Tongue (tissue), 2 donors: ENCODE results near the gene GPR25. TPM values are rescaled to one million over a fixed set of nuclear protein-coding genes. Genes with fewer than 3 reads are reported as not detected.
A peak's percentile ranks its signal among the peaks of the same experiment; 100 is the strongest.
"Not testable (repeated sequence)": the region's sequence is repeated elsewhere in the genome, so short reads cannot be mapped to it uniquely, and the experiment has no call there.

Experiments used
- DNase-seq: peaks from one replicate; pipeline ENCODE4 v3.0.0-alpha.2; 2015
- total RNA-seq: library from RNA; depleted of rRNA; stranded (reverse); fragments of >200 nt; gene quantifications from one replicate; pipeline ENCODE4 v1.2.3, GENCODE V29; 2014

Gene GPR25
- total RNA-seq, 1 donor from 2014 or later = not detected

DNA sequence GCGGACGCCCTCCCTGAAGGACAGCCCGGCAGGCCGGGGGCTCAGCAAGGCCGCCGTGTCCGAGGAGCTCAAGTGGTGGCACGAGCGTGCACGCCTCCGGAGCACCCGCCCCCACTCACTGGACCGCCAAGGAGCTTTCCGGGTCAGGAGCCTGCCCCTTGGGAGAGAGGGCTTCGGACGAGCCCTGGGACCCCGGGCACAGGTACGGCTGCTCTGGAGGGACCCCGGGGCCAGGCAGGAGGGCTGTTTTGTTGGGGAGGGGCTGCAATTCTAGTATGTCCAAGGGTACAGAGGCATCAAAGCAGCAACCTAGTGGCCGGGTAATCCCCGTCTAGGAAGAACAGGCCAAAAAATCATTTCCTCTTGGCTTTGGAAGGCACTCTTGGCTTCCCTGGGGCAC, 39.2 kb downstream of the GPR25 start:
- DNase-seq = not testable (repeated sequence)

DNA sequence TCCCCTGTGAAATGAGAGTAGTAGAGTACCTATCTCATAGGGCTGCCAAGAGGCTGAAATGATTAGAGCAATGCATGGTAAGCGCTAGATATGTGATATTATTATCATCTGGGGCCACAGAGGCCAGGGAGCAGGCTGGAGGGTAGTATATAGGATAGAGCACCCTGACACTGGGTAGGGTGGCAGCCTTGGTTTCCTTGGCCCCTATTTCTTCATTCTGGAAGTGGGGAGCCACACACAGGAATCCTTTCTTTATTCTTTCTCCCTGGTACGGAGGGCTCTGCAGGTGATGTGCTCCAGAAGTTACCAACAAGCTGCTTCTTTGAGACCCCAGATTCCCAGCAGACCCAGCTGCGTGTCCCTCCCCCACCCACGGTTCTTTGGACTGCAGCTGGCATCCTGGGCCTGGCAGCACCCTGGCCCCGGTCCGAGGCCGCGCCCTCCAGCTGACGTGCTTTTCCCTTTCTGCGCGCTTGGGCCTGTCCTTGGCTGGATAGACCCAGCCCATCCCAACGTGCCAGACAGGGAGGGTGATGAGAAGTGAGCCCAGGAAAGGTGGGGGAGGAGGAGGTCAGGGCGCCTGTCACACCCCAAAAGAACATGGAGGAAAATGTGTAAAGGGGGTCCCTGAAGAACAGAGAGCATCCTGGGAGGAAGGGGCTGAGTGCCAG, 40.1 kb downstream of the GPR25 start:
- no peak for DNase-seq

- no peak for DNase-seq
Measured at GRCh38 chr1:200916152-200916551, 43.4 kb downstream of the GPR25 start.

DNA sequence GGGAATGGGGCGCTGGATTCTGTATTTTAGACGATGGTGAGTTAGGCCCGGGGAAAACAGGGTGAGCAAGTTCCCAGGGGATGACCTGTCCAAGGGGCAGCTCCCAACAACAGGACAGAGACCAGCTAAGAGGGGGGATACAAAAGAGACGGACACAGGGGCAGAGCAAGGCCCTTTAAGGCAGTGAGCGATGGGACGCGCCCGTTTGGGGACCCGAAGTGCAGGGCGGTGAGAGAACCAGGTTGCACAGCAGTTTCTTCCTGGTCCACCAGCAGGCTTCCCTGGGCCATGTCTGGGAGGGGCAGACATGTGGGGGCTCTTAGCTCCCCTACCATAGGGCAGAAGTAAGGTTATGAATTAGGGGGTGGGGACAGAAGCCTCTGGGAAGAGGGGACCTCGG, 43.9 kb downstream of the GPR25 start:
- no peak for DNase-seq

DNA sequence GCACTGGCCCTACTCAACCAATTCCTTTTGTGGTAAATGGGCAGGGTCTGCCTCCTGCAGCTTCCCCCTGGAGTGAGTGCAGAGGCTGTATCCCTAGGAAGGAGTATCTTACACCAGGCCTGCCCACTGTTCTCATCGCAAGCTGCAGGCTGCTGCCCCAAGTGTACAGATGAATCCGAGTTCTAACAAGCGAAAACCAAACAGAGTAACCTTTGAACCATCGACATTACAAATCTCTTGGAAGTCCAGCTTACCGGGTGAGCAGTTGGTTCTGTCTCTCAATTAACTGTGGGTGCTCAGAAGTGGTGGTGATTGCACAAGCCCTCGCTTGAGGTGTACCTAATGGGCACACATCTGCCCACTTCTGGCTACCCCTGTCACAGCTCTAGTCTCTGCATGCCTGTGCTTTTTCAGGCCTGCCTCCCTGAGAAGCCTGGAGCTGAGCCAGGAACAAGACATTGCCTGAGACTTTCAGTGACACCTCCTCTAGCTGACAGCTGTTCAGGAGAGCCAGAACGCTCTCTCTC, 44.6 kb downstream of the GPR25 start:
- peak; percentile 85 for DNase-seq

DNA sequence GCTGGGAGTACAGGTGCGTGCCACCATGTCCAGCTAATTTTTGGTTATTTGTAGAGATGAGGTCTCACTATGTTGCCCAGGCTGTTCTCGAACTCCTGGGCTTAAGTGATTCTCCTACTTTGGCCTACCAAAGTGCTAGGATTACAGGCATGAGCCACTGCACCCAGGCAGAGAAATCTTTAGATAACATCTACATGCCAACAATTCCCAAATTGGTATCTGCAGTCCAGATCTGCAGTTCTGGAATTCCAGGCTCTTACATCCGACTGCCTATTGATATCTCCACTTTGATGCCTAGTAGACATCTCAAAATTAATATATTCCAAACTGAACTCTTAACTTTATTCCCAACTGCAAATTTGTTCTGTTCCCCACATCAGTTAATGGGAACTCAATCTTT, 45.2 kb downstream of the GPR25 start:
- DNase-seq = no peak

- no peak for DNase-seq
Measured at GRCh38 chr1:200919386-200919785, 46.6 kb downstream of the GPR25 start.

- DNase-seq = no peak
Measured at GRCh38 chr1:200921571-200922110, 48.9 kb downstream of the GPR25 start.

- no peak for DNase-seq
Measured at GRCh38 chr1:200922406-200922805, 49.6 kb downstream of the GPR25 start.

- DNase-seq = no peak
Measured at GRCh38 chr1:200923601-200924000, 50.8 kb downstream of the GPR25 start.

Other genes with a start within 250 kb of the GPR25 start
- 29.0 TPM for gene DDX59, start 203.1 kb upstream of the GPR25 start, total RNA-seq
- 53.6 TPM for gene CAMSAP2, start 134.1 kb upstream of the GPR25 start, total RNA-seq
- gene INAVA, start 21.9 kb downstream of the GPR25 start, total RNA-seq = 11.7 TPM
- 1.3 TPM for gene KIF21B, start 150.7 kb downstream of the GPR25 start, total RNA-seq
- gene CACNA1S, start 239.4 kb downstream of the GPR25 start, total RNA-seq = 74.9 TPM